Right lobe of liver (tissue), 4 donors: ENCODE measurements around the gene DSE.

Source experiments
- CTCF ChIP-seq, 4 donors: fragments of 200-600 bp in 3 of 4; fragments of 450-650 bp in 1 of 4; IDR thresholded peaks; one replicate each; pipeline versions ENCODE4 v1.5.1 to v1.8.0; 2016 to 2022; ENCODE audit warnings: antibody characterized with exemption in 4 of 4, mild to moderate bottlenecking in 2 of 4
- POLR2A ChIP-seq: fragments of 450-650 bp; IDR thresholded peaks from one replicate; pipeline ENCODE4 v1.6.1; 2017; ENCODE audit warnings: antibody characterized with exemption, mild to moderate bottlenecking
- donor health status: DM: no; HTN: no; CAD: no.
- donor health status: DM: no; HTN: no; CAD: no.
- donor health status: DM: no; HTN: yes; CAD: no.

- no peak for TF ChIP-seq CTCF (IDR thresholded peaks at IDR 0.05)
- no peak for TF ChIP-seq POLR2A
Measured at GRCh38 chr6:116424001-116424400, 53.3 kb downstream of the DSE start.
